Measurements from ENCODE around the gene PTBP1. TPM values are rescaled to one million over a fixed set of nuclear protein-coding genes. Genes with fewer than 3 reads are reported as not detected.

Gene PTBP1
- total and polyA plus RNA-seq, 2 donors (not counting 1 experiment from before 2014, with no cell fraction given), result 137 to 309 TPM

- Mint-ChIP-seq H3K9me3 (ENCODE audit: insufficient read depth) (no peaks in the 10 kb centered on the region), H3K27ac (peak overlapping the region; percentile 81), H3K27me3 (no peaks in the 10 kb centered on the region), H3K4me1 (peaks cover 44% of the 10 kb centered on the region), H3K4me3 (peak overlapping the region; percentile 92)
- Histone ChIP-seq H3K4me1 (ENCODE audit: control insufficient read depth in 2 of 2, insufficient read depth in 2 of 2, low read length in 2 of 2) (peaks cover 22 to 49% of the 10 kb centered on the region in 2 donors), H3K27me3 (replicated peaks in 1 of 4; ENCODE audit: control extremely low read depth in 1 of 4, control insufficient read depth in 3 of 4, insufficient read depth in 4 of 4, low read length in 3 of 4) (no peaks in the 10 kb centered on the region), H2AFZ (ENCODE audit: insufficient read depth, low read depth, low read length, poor library complexity, severe bottlenecking) (no peak overlapping the region), H3K4me3 (ENCODE audit: control extremely low read depth in 1 of 5, extremely low read depth in 1 of 5, insufficient read depth in 1 of 5, low read depth in 2 of 5, low read length in 4 of 5) (peak overlapping the region in 4 of 5 experiments; percentile 57 to 86 (median 73)), H3K9ac (ENCODE audit: low read length) (peak overlapping the region; percentile 75), H3K9me3 (ENCODE audit: control extremely low read depth in 1 of 3, control insufficient read depth in 2 of 3, insufficient read depth in 1 of 3, low read length in 2 of 3) (no peaks in the 10 kb centered on the region), H3K36me3 (replicated peaks in 1 of 2; ENCODE audit: control extremely low read depth in 1 of 2, control insufficient read depth in 1 of 2, extremely low read depth in 1 of 2, insufficient read depth in 2 of 2, low read length in 1 of 2) (peaks cover 0 to 49% of the 10 kb centered on the region in 2 experiments), H4K20me1 (ENCODE audit: control insufficient read depth, insufficient read depth, low read length, poor library complexity, severe bottlenecking) (peaks cover 64% of the 10 kb centered on the region), H3K79me2 (ENCODE audit: control insufficient read depth, insufficient read depth, low read length) (peaks cover 75% of the 10 kb centered on the region), H3K4me2 (replicated peaks; ENCODE audit: low read depth, low read length, poor library complexity, severe bottlenecking) (peak overlapping the region; percentile 99), H3K27ac (ENCODE audit: low read length in 2 of 2) (peak overlapping the region in 1 of 2 donors; percentile 74)
- ChIA-PET CTCF (interaction anchor here (0.6 to 1.4 kb wide), 2 partner anchors 109 to 1220 kb away, joined by 3 to 4 read pairs; no protein-coding TSS in a partner anchor), POLR2A (interaction anchor here (0.6 kb wide), 2 partner anchors 185 to 270 kb away, joined by 4 to 5 read pairs; partner anchors contain the start of gene WDR18)
- ATAC-seq (ENCODE audit: low read depth) (no peak), DNase-seq (peak; percentile 52)
- intact Hi-C loops (cut with micrococcal nuclease), result no loop called here
- 40% methylated on average over 24 of the region's 28 CpGs for WGBS (ENCODE audit: insufficient coverage)
- TF ChIP-seq CTCF (IDR thresholded peaks at IDR 0.05) (no peak), EZH2 (IDR thresholded peaks at IDR 0.05; ENCODE audit: borderline replicate concordance, insufficient read depth, low read depth, low read length, poor library complexity, severe bottlenecking) (no peak)
Measured at GRCh38 chr19:799076-799881, 2.0 kb downstream of the PTBP1 start.

Data from B cell (primary cell).